Forelimb muscle (tissue), 1 donor: ENCODE data around the gene CRISP1. TPM values are rescaled to one million over a fixed set of nuclear protein-coding genes. Genes with fewer than 3 reads are reported as not detected.
"Not testable (repeated sequence)": the region's sequence is repeated elsewhere in the genome, so short reads cannot be mapped to it uniquely, and the experiment has no call there.

Experiments
- DNase-seq: peaks from one replicate; pipeline ENCODE4 v3.0.0-alpha.2; 2013; ENCODE audit warnings: low read depth
- polyA plus RNA-seq: library from polyadenylated mRNA; unstranded; fragments of 120-200 nt; gene quantifications from one replicate; pipeline ENCODE4 v1.2.1, GENCODE V29; 2013; ENCODE audit not compliant: insufficient read length

The CRISP1 gene
- polyA plus RNA-seq, 1 donor = not detected

DNA sequence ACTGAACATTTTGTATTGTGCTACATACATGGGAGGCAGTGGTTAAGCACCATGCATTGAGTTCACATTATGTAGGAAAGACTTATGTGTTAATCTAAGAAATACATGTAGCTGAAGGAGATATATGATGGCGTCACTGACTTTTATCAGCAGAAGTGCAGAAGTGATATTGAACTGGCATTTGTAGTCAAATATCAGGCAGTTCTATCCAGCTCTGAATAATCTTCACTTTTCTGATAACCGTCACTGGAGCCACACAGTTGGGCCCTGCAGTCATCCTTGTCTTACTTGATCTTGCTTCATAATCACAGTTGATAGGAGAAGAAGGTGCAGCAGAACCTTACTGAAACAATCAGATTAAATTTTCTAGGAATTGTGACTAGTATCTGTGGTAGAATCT is 26.4 kb downstream of the CRISP1 start:
- DNase-seq = no peak

DNA sequence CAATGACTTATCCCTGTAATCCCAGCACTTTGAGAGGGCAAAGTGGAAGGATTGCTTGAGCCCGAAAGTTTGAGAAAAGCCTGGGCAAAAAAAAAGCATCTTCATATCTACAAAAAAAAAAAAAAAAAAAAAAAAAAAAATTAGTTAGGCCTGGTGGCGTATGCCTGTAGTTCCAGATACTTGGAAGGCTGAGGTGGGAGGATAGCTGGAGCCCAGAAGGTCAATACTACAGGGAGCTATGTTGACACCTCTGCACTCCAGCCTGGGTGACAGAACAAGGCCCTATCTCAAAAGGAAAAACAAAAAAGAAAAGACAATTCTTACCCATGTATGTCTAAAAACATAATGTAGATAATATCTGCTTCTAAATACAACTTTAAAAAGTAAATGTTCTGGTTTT is 27.2 kb downstream of the CRISP1 start:
- no peak for DNase-seq

DNA sequence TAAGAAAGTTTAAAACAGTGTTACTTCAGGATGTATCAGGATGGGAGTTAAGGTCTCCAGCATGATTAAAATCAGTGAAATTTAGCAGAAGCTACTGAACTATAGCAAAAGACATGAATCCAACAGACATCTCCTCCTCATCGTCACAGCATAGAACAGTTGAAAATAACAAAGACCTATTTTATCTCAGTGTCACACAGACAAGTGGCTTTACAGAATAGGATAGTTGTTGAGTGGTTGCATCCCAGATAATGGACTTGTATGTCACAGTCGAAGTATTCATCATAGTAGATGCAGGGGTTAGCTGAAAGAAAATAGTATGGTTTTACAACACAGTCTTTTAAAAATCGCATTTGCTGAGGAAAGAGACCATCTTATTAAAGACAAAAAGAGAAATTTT is 31.2 kb downstream of the CRISP1 start:
- no peak for DNase-seq

DNA sequence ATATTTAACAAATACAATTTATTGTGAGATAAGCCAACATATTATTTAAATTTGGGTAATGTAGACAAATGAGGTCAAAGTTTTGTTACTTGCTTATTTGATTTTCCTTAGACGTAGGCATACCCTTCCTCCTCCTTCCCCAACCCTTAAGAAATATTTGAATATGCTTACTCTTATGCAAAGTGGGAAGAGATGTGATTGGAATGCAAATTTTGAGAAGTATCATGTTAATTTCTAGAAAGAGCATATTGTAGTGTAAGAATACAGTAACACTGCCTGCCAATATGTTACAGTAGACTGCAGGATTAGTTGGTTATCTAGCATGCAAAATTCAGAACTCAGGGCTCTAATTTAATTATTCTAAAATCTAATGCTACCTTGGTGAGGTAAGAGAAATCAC is 32.9 kb downstream of the CRISP1 start:
- no peak for DNase-seq

DNA sequence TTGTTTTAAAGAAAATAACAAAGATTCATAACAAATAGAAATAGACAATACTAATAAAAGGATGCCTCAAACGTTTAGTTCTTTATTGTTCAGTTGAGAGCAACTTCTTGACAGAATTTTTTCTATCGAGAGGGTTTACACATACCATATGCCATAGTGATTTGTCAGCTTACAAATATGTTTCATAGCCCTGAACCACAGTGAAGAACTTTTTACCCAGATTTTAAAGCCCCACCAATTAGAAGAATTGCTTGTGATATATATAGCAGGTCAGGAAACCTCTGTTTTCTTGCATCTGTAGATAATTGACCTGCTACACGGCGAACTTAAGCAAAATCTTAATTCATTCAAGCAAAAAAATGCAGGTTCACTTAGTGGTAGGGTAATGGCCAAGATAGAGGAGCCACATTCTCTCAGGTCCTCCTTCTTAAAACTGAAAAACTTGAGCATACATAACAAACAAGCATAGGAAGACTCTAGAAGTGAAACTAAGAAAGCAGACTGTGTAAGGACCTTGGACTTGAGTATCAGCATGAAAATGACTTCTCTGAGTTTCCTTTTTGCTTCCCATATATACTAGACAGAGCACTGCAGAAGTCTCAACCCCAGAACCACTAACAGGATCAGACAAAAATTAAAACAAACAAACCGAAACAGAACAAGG is 39.5 kb downstream of the CRISP1 start:
- no peak for DNase-seq

DNA sequence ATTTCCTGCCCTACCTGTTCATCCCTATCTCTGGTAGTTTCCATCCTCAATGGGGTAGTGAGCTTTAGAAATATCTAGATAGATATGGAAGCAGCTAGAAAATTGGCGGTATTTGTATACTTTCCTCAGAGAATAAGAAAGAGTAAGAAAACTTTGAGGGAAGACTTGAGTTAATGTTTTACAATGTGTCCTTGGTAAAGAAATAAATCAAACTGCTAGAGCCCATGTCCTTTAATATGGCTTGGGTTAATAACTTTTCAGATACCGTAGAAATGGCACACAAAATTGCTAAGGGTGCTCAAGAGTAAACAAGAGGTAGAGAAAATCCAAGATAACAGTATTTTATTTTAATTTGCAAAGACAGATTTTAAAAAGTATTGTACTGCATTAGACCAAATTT is 51.2 kb downstream of the CRISP1 start:
- no peak for DNase-seq

DNA sequence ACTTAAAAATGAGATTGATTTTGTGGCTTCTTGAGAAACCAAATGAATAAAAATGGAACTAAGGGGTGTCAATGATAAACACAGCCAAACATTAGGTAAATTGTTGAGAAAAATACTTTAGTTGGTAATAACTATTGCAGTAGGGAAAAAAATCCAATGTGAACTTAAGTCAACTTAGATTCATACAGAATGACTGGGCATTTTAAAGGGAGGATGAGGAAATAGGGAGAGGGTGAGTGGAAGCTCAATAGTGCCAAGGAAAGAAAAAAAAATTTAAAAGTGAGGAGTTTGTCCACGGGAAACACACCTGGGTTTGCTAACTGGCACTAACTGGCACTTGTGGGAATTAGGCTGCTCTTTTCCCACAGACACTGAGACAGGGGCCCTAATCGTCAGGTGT is 53.1 kb downstream of the CRISP1 start:
- no peak for DNase-seq

DNA sequence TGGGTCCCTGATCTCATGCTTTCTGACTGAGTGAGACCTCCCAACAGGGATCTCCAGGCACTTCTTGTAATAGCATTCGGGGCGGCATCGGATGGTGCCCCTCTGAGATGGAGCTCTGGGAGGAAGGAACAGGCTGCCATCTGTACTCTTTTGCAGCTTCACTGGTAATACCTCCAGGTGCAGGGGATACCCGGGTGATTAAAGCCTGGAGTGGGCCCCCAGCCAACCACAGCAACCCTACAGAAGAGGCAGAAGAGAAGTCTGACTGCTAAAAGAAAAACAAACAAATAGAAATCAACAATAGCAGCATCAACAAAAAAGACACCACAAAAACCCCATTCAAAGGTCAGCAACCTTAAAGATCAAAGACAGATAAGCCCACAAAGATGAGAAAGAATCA is 60.2 kb downstream of the CRISP1 start:
- DNase-seq = no peak

DNA sequence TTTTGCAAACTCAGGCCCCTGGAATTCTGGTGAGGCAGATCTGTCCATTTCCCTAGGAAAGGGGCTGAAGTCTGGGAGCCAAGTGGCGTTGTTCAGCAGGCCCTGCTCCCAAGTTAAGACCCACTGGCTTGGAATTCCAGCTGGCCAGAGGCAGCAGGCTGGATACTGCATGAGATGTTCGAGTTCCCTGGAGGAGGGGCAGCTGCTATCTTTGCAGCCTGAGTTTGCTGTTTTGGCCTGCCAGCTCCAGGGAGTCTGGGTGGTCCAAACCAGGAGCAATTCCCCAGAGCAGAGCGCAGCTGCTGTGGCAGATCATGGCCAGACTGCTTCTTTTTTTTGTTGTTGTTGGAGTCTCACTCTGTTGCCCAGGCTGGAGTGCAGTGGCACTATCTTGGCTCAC is 61.1 kb downstream of the CRISP1 start:
- DNase-seq = no peak

DNA sequence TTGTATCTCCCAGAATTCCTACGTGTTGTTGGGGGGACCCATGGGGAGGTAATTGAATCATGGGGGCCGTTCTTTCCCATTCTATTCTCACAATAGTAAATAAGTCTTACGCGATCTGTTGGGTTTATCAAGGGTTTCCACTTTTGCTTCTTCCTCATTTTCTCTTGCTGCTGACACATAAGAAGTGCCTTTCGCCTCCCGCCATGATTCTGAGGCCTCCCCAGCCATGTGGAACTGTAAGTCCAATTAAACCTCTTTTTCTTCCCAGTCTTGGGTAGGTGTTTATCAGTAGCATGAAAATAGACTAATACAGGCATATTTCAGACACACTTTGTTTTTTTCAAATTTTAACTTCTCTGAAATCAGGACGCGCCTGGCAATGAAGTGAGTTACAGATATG is 64.8 kb downstream of the CRISP1 start:
- DNase-seq = no peak

DNA sequence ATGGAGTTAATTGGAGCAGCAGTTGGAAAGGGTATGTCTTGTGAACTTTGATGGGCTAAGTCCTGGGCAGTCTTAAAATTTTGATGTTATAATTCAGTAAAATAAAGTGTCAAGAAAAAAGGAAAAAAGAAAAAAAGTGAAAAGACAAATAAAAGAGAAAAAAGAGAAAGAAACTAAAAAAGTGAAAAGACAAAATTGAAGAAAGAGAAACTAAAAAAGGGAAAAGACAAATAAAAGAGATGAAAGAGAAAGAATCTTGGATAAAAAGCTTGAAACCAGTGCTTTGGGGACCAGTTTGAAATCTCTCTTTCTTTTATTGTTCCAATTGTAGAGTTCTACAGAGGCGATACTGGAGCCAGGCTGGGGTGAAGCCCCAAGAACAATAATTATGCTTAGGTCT is 67.2 kb downstream of the CRISP1 start:
- no peak for DNase-seq

DNA sequence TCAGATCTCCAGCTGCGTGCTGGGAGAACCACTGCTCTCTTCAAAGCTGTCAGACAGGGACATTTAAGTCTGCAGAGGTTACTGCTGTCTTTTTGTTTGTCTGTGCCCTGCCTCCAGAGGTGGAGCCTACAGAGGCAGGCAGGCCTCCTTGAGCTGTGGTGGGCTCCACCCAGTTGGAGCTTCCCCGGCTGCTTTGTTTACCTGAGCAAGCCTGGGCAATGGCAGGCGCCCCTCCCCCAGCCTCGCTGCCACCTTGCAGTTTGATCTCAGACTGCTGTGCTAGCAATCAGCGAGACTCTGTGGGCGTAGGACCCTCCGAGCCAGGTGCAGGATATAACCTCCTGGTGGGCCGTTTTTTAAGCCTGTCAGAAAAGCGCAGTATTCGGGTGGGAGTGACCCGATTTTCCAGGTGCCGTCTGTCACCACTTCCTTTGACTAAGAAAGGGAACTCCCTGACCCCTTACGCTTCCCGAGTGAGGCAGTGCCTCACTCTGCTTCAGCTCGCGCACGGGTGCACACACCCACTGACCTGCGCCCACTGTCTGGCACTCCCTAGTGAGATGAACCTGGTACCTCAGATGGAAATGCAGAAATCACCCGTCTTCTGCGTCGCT is 69.4 kb downstream of the CRISP1 start:
- DNase-seq = not testable (repeated sequence)

DNA sequence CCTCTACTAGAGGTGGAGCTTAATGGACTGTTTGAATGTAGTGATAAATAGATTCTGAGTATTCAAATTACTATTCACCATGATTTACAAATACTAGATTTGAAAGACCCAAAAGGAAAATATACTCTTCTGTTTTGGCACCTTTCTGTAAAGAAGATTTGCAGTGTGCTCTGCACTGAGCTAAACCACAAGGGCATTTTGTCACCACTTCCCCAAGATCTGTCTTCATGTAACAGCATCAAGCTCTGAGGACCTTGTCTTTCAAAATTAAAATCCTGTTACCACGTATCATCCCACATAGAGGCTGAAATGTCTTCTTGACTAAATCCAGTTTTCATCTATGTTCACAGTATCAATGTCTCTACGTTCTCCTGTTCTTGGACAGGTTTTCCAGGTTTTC is 76.0 kb downstream of the CRISP1 start:
- no peak for DNase-seq

DNA sequence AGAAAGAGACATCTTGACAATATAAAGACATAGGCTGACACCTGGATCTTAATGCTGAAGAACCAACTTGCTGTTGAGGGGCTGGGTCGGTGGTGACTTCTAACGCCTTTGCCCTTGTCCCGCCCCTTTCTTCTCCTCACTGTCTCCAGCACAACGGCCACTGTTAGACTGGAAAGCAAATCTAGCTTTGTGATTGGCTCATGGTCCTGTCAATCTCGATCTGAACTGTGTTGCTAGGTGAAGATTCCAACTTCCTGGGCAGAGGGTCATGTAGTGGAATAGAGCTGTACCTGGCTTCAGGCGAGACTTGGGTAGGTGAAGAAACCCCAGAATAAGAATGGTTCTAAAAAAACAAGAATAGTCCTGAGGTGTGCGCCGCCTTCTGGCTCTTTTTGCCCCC is 79.2 kb downstream of the CRISP1 start, which contains the start of gene PGK2:
Gene PGK2, minus strand, starts transcription at position 110 of the 400 bp plus-strand sequence. Its CDS starts 98 bp downstream, at position 12.
- no peak for DNase-seq

DNA sequence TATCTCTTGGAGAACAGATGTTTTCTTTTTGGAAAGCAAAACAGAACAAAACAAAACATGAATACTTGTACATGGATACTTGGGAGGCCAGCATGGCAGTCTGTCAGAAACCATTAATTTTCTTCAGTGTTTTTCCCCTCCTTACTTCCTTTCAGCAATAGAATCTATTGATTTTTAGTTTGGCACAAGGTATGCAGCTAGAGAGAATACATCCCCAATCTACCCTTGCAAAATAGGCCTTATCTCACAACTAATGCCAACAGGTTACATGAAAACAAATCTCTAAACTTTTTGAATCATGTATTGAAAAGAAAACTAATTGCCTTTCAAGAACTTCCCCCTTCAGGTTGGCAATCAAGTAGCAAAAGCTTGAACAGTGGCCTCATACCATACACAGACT is 82.1 kb downstream of the CRISP1 start:
- no peak for DNase-seq

Other genes with a start within 250 kb of the CRISP1 start
- 0.80 TPM for gene RHAG, start 229.7 kb downstream of the CRISP1 start, polyA plus RNA-seq
- not detected for gene CRISP2, start 153.0 kb downstream of the CRISP1 start, polyA plus RNA-seq
- 0.28 TPM for gene CRISP3, start 122.1 kb downstream of the CRISP1 start, polyA plus RNA-seq
- not detected for gene PGK2, start 79.2 kb downstream of the CRISP1 start, polyA plus RNA-seq
- gene DEFB114, start 97.6 kb upstream of the CRISP1 start, polyA plus RNA-seq = not detected
- gene DEFB113, start 103.1 kb upstream of the CRISP1 start, polyA plus RNA-seq = not detected
- not detected for gene DEFB110, start 155.5 kb upstream of the CRISP1 start, polyA plus RNA-seq
- gene DEFB112, start 183.4 kb upstream of the CRISP1 start, polyA plus RNA-seq = not detected